Parathyroid adenoma (tissue), 2 donors: ENCODE measurements around the gene PPP1R9B.

Experiments
- H2AFZ ChIP-seq: fragments of 300-600 bp; sonication (generic); one replicate; pipeline ENCODE4 v1.7.0; 2017; ENCODE audit warnings: antibody characterized with exemption, mild to moderate bottlenecking
- H3K27ac ChIP-seq: fragments of 300-600 bp; sonication (generic); one replicate; pipeline ENCODE4 v1.7.0; 2017
- H3K27me3 ChIP-seq: fragments of 300-600 bp; sonication (generic); one replicate; pipeline ENCODE4 v1.7.0; 2017; ENCODE audit warnings: low read length; ENCODE audit not compliant: control insufficient read depth, insufficient read depth
- H3K36me3 ChIP-seq: fragments of 300-600 bp; sonication (generic); one replicate; pipeline ENCODE4 v1.7.0; 2017; ENCODE audit warnings: low read length; ENCODE audit not compliant: control insufficient read depth, insufficient read depth
- H3K4me1 ChIP-seq: fragments of 300-600 bp; sonication (generic); one replicate; pipeline ENCODE4 v1.7.0; 2017; ENCODE audit warnings: control low read depth
- H3K4me2 ChIP-seq: fragments of 300-600 bp; sonication (generic); one replicate; pipeline ENCODE4 v1.7.0; 2017; ENCODE audit warnings: low read length
- H3K4me3 ChIP-seq: fragments of 300-600 bp; sonication (generic); one replicate; pipeline ENCODE4 v1.7.0; 2017; ENCODE audit warnings: low read depth, low read length
- H3K79me2 ChIP-seq: fragments of 300-600 bp; sonication (generic); one replicate; pipeline ENCODE4 v1.7.0; 2017; ENCODE audit warnings: control low read depth
- H3K9ac ChIP-seq: fragments of 300-600 bp; sonication (generic); one replicate; pipeline ENCODE4 v1.7.0; 2017; ENCODE audit warnings: mild to moderate bottlenecking
- H3K9me3 ChIP-seq: fragments of 300-600 bp; sonication (generic); one replicate; pipeline ENCODE4 v1.7.0; 2017; ENCODE audit warnings: low read length; ENCODE audit not compliant: control insufficient read depth
- CTCF ChIP-seq: fragments of 300-600 bp; sonication (generic); IDR thresholded peaks from one replicate; pipeline ENCODE4 v1.7.0; 2017; ENCODE audit warnings: antibody characterized with exemption, mild to moderate bottlenecking
- donor health status: primary hyperparathyroidism.

Gene PPP1R9B

GRCh38 chr17:50165066-50165465, 14.6 kb upstream of the PPP1R9B start:
- no peaks in the 10 kb centered on the region for H3K9me3 ChIP-seq
- H3K4me3 ChIP-seq, result no peak overlapping the region
- no peak overlapping the region for H3K9ac ChIP-seq
- H3K4me2 ChIP-seq, result no peak overlapping the region
- no peak for TF ChIP-seq CTCF
- no peaks in the 10 kb centered on the region for H3K36me3 ChIP-seq
- H2AFZ ChIP-seq, result no peak overlapping the region
- no peaks in the 10 kb centered on the region for H3K79me2 ChIP-seq
- H3K27me3 ChIP-seq, result no peaks in the 10 kb centered on the region
- H3K4me1 ChIP-seq, result peaks cover 5% of the 10 kb centered on the region
- no peak overlapping the region for H3K27ac ChIP-seq

- Histone ChIP-seq H3K36me3 (no peaks in the 10 kb centered on the region), H3K9me3 (no peaks in the 10 kb centered on the region), H3K4me2 (no peak overlapping the region), H3K79me2 (no peaks in the 10 kb centered on the region), H3K27ac (no peak overlapping the region), H3K4me1 (peaks cover 5% of the 10 kb centered on the region), H3K4me3 (no peak overlapping the region), H3K9ac (no peak overlapping the region), H3K27me3 (no peaks in the 10 kb centered on the region), H2AFZ (no peak overlapping the region)
- TF ChIP-seq CTCF, result no peak
Measured at GRCh38 chr17:50164697-50164988, 14.2 kb upstream of the PPP1R9B start.

GRCh38 chr17:50163843-50164696, 13.6 kb upstream of the PPP1R9B start:
- no peak overlapping the region for H3K4me3 ChIP-seq
- no peaks in the 10 kb centered on the region for H3K79me2 ChIP-seq
- no peak overlapping the region for H3K4me2 ChIP-seq
- H2AFZ ChIP-seq, result no peak overlapping the region
- no peaks in the 10 kb centered on the region for H3K27me3 ChIP-seq
- peaks cover 5% of the 10 kb centered on the region for H3K4me1 ChIP-seq
- no peak overlapping the region for H3K27ac ChIP-seq
- H3K9me3 ChIP-seq, result no peaks in the 10 kb centered on the region
- no peaks in the 10 kb centered on the region for H3K36me3 ChIP-seq
- no peak overlapping the region for H3K9ac ChIP-seq
- TF ChIP-seq CTCF, result no peak

GRCh38 chr17:50162466-50163254, 12.2 kb upstream of the PPP1R9B start:
- Histone ChIP-seq H3K4me3 (no peak overlapping the region), H3K4me2 (no peak overlapping the region), H3K79me2 (no peaks in the 10 kb centered on the region), H3K9ac (no peak overlapping the region), H3K27me3 (no peaks in the 10 kb centered on the region), H3K27ac (no peak overlapping the region), H3K4me1 (peaks cover 5% of the 10 kb centered on the region), H3K36me3 (no peaks in the 10 kb centered on the region), H3K9me3 (no peaks in the 10 kb centered on the region), H2AFZ (no peak overlapping the region)
- no peak for TF ChIP-seq CTCF
